ENCODE measurements around the gene WHRN. TPM values are rescaled to one million over a fixed set of nuclear protein-coding genes. Genes with fewer than 3 reads are reported as not detected.

Gene WHRN
- total and polyA plus RNA-seq, 5 donors: 7.8 to 20.3 (median 13.2) TPM

- no peaks in the 10 kb centered on the region for H3K4me1 ChIP-seq (ENCODE audit: control insufficient read depth, insufficient read depth, low read length)
- H3K4me3 ChIP-seq (ENCODE audit: low read length): no peak overlapping the region
- ATAC-seq (no peak), DNase-seq (no peak)
- H3K27me3 ChIP-seq (ENCODE audit: control insufficient read depth, insufficient read depth): no peaks in the 10 kb centered on the region
- intact Hi-C loops (cut with DNase I): no loop called here
- WGBS: 95% methylated on average over 1 of the region's 1 CpG
- no peaks in the 10 kb centered on the region for H3K9me3 ChIP-seq (ENCODE audit: control insufficient read depth, low read length)
- H3K27ac ChIP-seq (ENCODE audit: low read length): no peak overlapping the region
These were observed 8.6 kb upstream of the WHRN start for GRCh38 chr9:114513959-114514267.

GRCh38 chr9:114513055-114513958 is 8.0 kb upstream of the WHRN start:
- no peaks in the 10 kb centered on the region for H3K27me3 ChIP-seq (ENCODE audit: control insufficient read depth, insufficient read depth)
- no peak for ATAC-seq
- DNase-seq: no peak
- H3K27ac ChIP-seq (ENCODE audit: low read length): no peak overlapping the region
- intact Hi-C loops (cut with DNase I): no loop called here
- no peak overlapping the region for H3K4me3 ChIP-seq (ENCODE audit: low read length)
- 68% methylated on average over 10 of the region's 10 CpGs for WGBS
- no peaks in the 10 kb centered on the region for H3K4me1 ChIP-seq (ENCODE audit: control insufficient read depth, insufficient read depth, low read length)
- no peaks in the 10 kb centered on the region for H3K9me3 ChIP-seq (ENCODE audit: control insufficient read depth, low read length)

- Histone ChIP-seq H3K27ac (ENCODE audit: low read length) (no peak overlapping the region), H3K9me3 (ENCODE audit: control insufficient read depth, low read length) (no peaks in the 10 kb centered on the region), H3K4me3 (ENCODE audit: low read length) (no peak overlapping the region), H3K27me3 (ENCODE audit: control insufficient read depth, insufficient read depth) (no peaks in the 10 kb centered on the region), H3K4me1 (ENCODE audit: control insufficient read depth, insufficient read depth, low read length) (no peaks in the 10 kb centered on the region)
- ATAC-seq (no peak), DNase-seq (no peak)
- WGBS: 62% methylated on average over 12 of the region's 12 CpGs
- intact Hi-C loops (cut with DNase I): no loop called here
These were observed 7.0 kb upstream of the WHRN start for GRCh38 chr9:114511978-114512874.

GRCh38 chr9:114507726-114508125 is 2.5 kb upstream of the WHRN start:
- H3K27me3 ChIP-seq (ENCODE audit: control insufficient read depth, insufficient read depth): no peaks in the 10 kb centered on the region
- DNase-seq (no peak), ATAC-seq (no peak)
- no peaks in the 10 kb centered on the region for H3K9me3 ChIP-seq (ENCODE audit: control insufficient read depth, low read length)
- 19% methylated on average over 3 of the region's 3 CpGs for WGBS
- intact Hi-C loops (cut with DNase I): loop anchor here in 1 of 4 donors (10.0 kb wide), 1 partner anchor 107 kb away; the partner anchor contains the start of gene TMEM268
- H3K27ac ChIP-seq (ENCODE audit: low read length): no peak overlapping the region
- H3K4me3 ChIP-seq (ENCODE audit: low read length): no peak overlapping the region
- no peaks in the 10 kb centered on the region for H3K4me1 ChIP-seq (ENCODE audit: control insufficient read depth, insufficient read depth, low read length)

GRCh38 chr9:114506082-114506390 is 763 bp upstream of the WHRN start:
- Histone ChIP-seq H3K27ac (ENCODE audit: low read length) (no peak overlapping the region), H3K9me3 (ENCODE audit: control insufficient read depth, low read length) (no peaks in the 10 kb centered on the region), H3K4me3 (ENCODE audit: low read length) (peak overlapping the region; percentile 87), H3K27me3 (ENCODE audit: control insufficient read depth, insufficient read depth) (no peaks in the 10 kb centered on the region), H3K4me1 (ENCODE audit: control insufficient read depth, insufficient read depth, low read length) (no peaks in the 10 kb centered on the region)
- intact Hi-C loops (cut with DNase I): loop anchor here in 1 of 4 donors (10.0 kb wide), 1 partner anchor 109 kb away; the partner anchor contains the start of gene TMEM268
- DNase-seq: no peak
- 57% methylated on average over 7 of the region's 7 CpGs for WGBS
- no peak for ATAC-seq

GRCh38 chr9:114504341-114505186 is 709 bp downstream of the WHRN start:
- Histone ChIP-seq H3K27ac (ENCODE audit: low read length) (no peak overlapping the region), H3K9me3 (ENCODE audit: control insufficient read depth, low read length) (no peaks in the 10 kb centered on the region), H3K4me3 (ENCODE audit: low read length) (peak overlapping the region; percentile 87), H3K27me3 (ENCODE audit: control insufficient read depth, insufficient read depth) (no peaks in the 10 kb centered on the region), H3K4me1 (ENCODE audit: control insufficient read depth, insufficient read depth, low read length) (no peaks in the 10 kb centered on the region)
- ATAC-seq (peak; percentile 71 to 76), DNase-seq (peak; percentile 57 to 81 (median 81))
- intact Hi-C loops (cut with DNase I): loop anchor here in 1 of 4 donors (10.0 kb wide), 1 partner anchor 110 kb away; the partner anchor contains the start of gene TMEM268
- 6% methylated on average over 101 of the region's 101 CpGs for WGBS

GRCh38 chr9:114503522-114504340 is 1.5 kb downstream of the WHRN start:
- Histone ChIP-seq H3K4me3 (ENCODE audit: low read length) (no peak overlapping the region), H3K27me3 (ENCODE audit: control insufficient read depth, insufficient read depth) (no peaks in the 10 kb centered on the region), H3K27ac (ENCODE audit: low read length) (no peak overlapping the region), H3K4me1 (ENCODE audit: control insufficient read depth, insufficient read depth, low read length) (no peaks in the 10 kb centered on the region), H3K9me3 (ENCODE audit: control insufficient read depth, low read length) (no peaks in the 10 kb centered on the region)
- no peak for DNase-seq
- 68% methylated on average over 18 of the region's 18 CpGs for WGBS
- ATAC-seq: no peak
- intact Hi-C loops (cut with DNase I): loop anchor here in 1 of 4 donors (10.0 kb wide), 1 partner anchor 111 kb away; the partner anchor contains the start of gene TMEM268

- Histone ChIP-seq H3K27ac (ENCODE audit: low read length) (no peak overlapping the region), H3K4me1 (ENCODE audit: control insufficient read depth, insufficient read depth, low read length) (no peaks in the 10 kb centered on the region), H3K9me3 (ENCODE audit: control insufficient read depth, low read length) (no peaks in the 10 kb centered on the region), H3K4me3 (ENCODE audit: low read length) (no peak overlapping the region), H3K27me3 (ENCODE audit: control insufficient read depth, insufficient read depth) (no peaks in the 10 kb centered on the region)
- WGBS: 67% methylated on average over 7 of the region's 7 CpGs
- DNase-seq: no peak
- intact Hi-C loops (cut with DNase I): loop anchor here in 1 of 4 donors (10.0 kb wide), 1 partner anchor 112 kb away; the partner anchor contains the start of gene TMEM268
- ATAC-seq: no peak
These were observed 2.3 kb downstream of the WHRN start for GRCh38 chr9:114503009-114503408.

GRCh38 chr9:114501796-114502682 is 3.2 kb downstream of the WHRN start:
- intact Hi-C loops (cut with DNase I): loop anchor here in 1 of 4 donors (10.0 kb wide), 1 partner anchor 113 kb away; the partner anchor contains the start of gene TMEM268
- Histone ChIP-seq H3K4me3 (ENCODE audit: low read length) (no peak overlapping the region), H3K9me3 (ENCODE audit: control insufficient read depth, low read length) (no peaks in the 10 kb centered on the region), H3K27ac (ENCODE audit: low read length) (peak overlapping the region; percentile 85), H3K27me3 (ENCODE audit: control insufficient read depth, insufficient read depth) (no peaks in the 10 kb centered on the region), H3K4me1 (ENCODE audit: control insufficient read depth, insufficient read depth, low read length) (no peaks in the 10 kb centered on the region)
- DNase-seq (no peak), ATAC-seq (no peak)
- 57% methylated on average over 12 of the region's 12 CpGs for WGBS
